SK-N-MC (cell line): ENCODE measurements around the gene KCNAB2.

ENCODE experiments used
- DNase-seq: peaks from one replicate; pipeline ENCODE4 v3.0.0-alpha.2; 2011; ENCODE audit warnings: low read depth, low spot score
- H3K27ac ChIP-seq: fragments of 200-600 bp; sonication (generic); 2 replicates; pipeline ENCODE4 v1.5.1; 2016; ENCODE audit warnings: mixed run types
- H3K36me3 ChIP-seq: fragments of 200-600 bp; sonication (generic); 2 replicates; pipeline ENCODE4 v1.6.1; 2017; ENCODE audit warnings: antibody characterized with exemption, low read length, mixed read lengths; ENCODE audit not compliant: insufficient read depth
- H3K4me3 ChIP-seq: fragments of 200-600 bp; sonication (generic); 2 replicates; pipeline ENCODE4 v1.5.1; 2016
- H3K9ac ChIP-seq: fragments of 200-600 bp; sonication (generic); 2 replicates; pipeline ENCODE4 v1.8.0; 2017; ENCODE audit warnings: mixed run types, mixed read lengths; ENCODE audit not compliant: insufficient read length
- H3K9me3 ChIP-seq: fragments of 200-600 bp; sonication (generic); 2 replicates; pipeline ENCODE4 v1.6.1; 2017; ENCODE audit warnings: low read depth, mild to moderate bottlenecking, antibody characterized with exemption, low read length, moderate library complexity, mixed read lengths
- EZH2 ChIP-seq: fragments of 200-600 bp; sonication (generic); IDR thresholded peaks from one replicate; pipeline ENCODE4 v1.6.1; 2017; ENCODE audit warnings: antibody characterized with exemption
- FOXP2 ChIP-seq: optimal IDR thresholded peaks from 2 replicates; pipeline ENCODE3; 2011; ENCODE audit warnings: mild to moderate bottlenecking, moderate library complexity; ENCODE audit not compliant: insufficient read depth; ENCODE audit errors: extremely low read length, control extremely low read depth
- POLR2AphosphoS5 ChIP-seq: IDR thresholded peaks from 2 replicates; pipeline ENCODE4 v1.6.1; 2012; ENCODE audit warnings: mild to moderate bottlenecking, low read depth, low read length, borderline replicate concordance

KCNAB2 gene

GRCh38 chr1:6098303-6099215, 52.9 kb downstream of the KCNAB2 start:
- Histone ChIP-seq H3K9me3 (no peaks in the 10 kb centered on the region), H3K9ac (no peak overlapping the region), H3K27ac (no peak overlapping the region), H3K4me3 (no peak overlapping the region), H3K36me3 (no peaks in the 10 kb centered on the region)
- no peak for DNase-seq
- no peak for TF ChIP-seq EZH2
- TF ChIP-seq POLR2AphosphoS5, result no peak
- no peak for TF ChIP-seq FOXP2

GRCh38 chr1:6099297-6099696, 53.6 kb downstream of the KCNAB2 start:
- no peak overlapping the region for H3K4me3 ChIP-seq
- H3K9me3 ChIP-seq, result no peaks in the 10 kb centered on the region
- DNase-seq, result no peak
- no peaks in the 10 kb centered on the region for H3K36me3 ChIP-seq
- TF ChIP-seq POLR2AphosphoS5, result no peak
- no peak overlapping the region for H3K9ac ChIP-seq
- H3K27ac ChIP-seq, result no peak overlapping the region

DNA sequence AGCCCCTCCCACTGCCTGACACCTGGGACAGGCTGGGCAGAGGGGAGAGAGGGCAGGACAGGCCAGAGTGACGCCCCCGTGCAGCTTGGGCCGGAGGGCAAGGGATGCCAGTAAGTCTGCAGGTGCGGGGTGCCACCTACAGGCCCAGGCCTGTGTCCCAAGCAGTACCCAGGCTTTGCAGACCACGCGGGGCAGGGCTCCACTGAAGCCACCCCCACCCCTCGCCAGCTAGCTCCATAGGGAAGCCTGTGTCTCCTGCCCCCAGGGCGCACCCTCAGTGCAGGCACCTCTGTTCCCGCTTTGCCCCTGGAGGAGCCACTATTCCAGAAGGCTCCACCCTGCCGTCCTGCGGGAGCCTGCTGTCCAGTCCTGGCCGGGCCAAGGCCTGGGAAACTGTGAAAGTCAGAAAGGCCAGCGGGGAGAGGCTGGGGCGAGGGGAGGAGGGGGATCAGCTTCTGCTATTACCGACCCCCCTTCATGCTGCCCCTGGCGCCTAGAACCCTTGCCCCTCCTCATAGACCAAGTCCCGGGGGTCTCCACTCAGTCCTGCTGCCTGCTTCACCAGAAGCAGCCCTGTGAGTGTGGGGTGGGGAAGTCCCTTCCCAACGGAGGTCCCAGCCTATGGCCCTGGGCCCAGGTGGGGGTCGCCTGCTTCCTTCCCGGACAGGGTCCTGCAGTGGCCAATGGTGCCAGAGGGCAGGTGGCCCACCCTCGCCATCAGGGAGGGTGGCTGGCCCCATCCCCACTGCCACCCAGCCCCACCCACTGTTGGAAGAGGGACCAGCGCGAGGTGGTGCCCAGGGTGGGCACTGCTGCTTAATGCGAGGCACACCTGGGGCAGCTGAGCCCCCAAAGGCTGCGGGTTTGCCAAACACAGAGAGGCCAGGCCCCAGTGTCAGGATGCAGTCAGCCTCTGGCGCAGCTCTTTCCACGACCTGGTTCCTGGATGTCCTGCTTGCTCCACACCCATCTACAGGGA, 54.4 kb downstream of the KCNAB2 start:
- Histone ChIP-seq H3K27ac (no peak overlapping the region), H3K36me3 (no peaks in the 10 kb centered on the region), H3K4me3 (no peak overlapping the region), H3K9ac (no peak overlapping the region), H3K9me3 (no peaks in the 10 kb centered on the region)
- TF ChIP-seq FOXP2, result no peak
- no peak for TF ChIP-seq POLR2AphosphoS5
- TF ChIP-seq EZH2, result no peak
- DNase-seq, result no peak

GRCh38 chr1:6100861-6101783, 55.4 kb downstream of the KCNAB2 start:
- no peak for DNase-seq
- TF ChIP-seq FOXP2, result no peak
- no peak for TF ChIP-seq POLR2AphosphoS5
- TF ChIP-seq EZH2, result no peak
- Histone ChIP-seq H3K36me3 (no peaks in the 10 kb centered on the region), H3K4me3 (no peak overlapping the region), H3K9me3 (no peaks in the 10 kb centered on the region), H3K27ac (no peak overlapping the region), H3K9ac (no peak overlapping the region)

- no peak for DNase-seq
- Histone ChIP-seq H3K9ac (no peak overlapping the region), H3K36me3 (no peaks in the 10 kb centered on the region), H3K4me3 (no peak overlapping the region), H3K27ac (no peak overlapping the region), H3K9me3 (no peaks in the 10 kb centered on the region)
- TF ChIP-seq POLR2AphosphoS5 (no peak), EZH2 (no peak), FOXP2 (no peak)
Observed at GRCh38 chr1:6101826-6102531, 56.3 kb downstream of the KCNAB2 start.

- H3K9ac ChIP-seq, result no peak overlapping the region
- no peak overlapping the region for H3K27ac ChIP-seq
- TF ChIP-seq FOXP2, result no peak
- no peak for TF ChIP-seq POLR2AphosphoS5
- no peak for TF ChIP-seq EZH2
- H3K36me3 ChIP-seq, result no peaks in the 10 kb centered on the region
- H3K9me3 ChIP-seq, result no peaks in the 10 kb centered on the region
- no peak for DNase-seq
- H3K4me3 ChIP-seq, result no peak overlapping the region
Observed at GRCh38 chr1:6102532-6102845, 56.8 kb downstream of the KCNAB2 start.

GRCh38 chr1:6103111-6103853, 57.6 kb downstream of the KCNAB2 start:
- Histone ChIP-seq H3K9ac (no peak overlapping the region), H3K36me3 (no peaks in the 10 kb centered on the region), H3K9me3 (no peaks in the 10 kb centered on the region), H3K4me3 (no peak overlapping the region), H3K27ac (no peak overlapping the region)
- no peak for TF ChIP-seq POLR2AphosphoS5
- no peak for TF ChIP-seq FOXP2
- no peak for TF ChIP-seq EZH2
- DNase-seq, result no peak
